OCI-LY1 (cell line): Measurements from ENCODE around the gene PYGO2.

Source experiments
- H2AFZ ChIP-seq: fragments of 200-600 bp; sonication (generic), shearing (Covaris generic); 2 replicates; pipeline ENCODE4 v1.6.0; 2014; ENCODE audit warnings: antibody characterized with exemption, mild to moderate bottlenecking, low read length
- H3F3A ChIP-seq: fragments of 200-600 bp; sonication (generic), shearing (Covaris generic); 2 replicates; pipeline ENCODE4 v1.6.0; 2014; ENCODE audit warnings: mild to moderate bottlenecking, antibody characterized with exemption, low read length, moderate library complexity; ENCODE audit not compliant: insufficient read depth
- H3K27ac ChIP-seq: fragments of 200-600 bp; sonication (generic); 2 replicates; pipeline ENCODE4 v1.5.1; 2014; ENCODE audit warnings: low read length, mixed run types, mild to moderate bottlenecking, low read depth; ENCODE audit not compliant: poor library complexity, severe bottlenecking
- H3K27me3 ChIP-seq: fragments of 200-600 bp; sonication (generic); 2 replicates; pipeline ENCODE4 v1.6.0; 2014; ENCODE audit warnings: antibody characterized with exemption, mild to moderate bottlenecking, low read length, moderate library complexity; ENCODE audit not compliant: insufficient read depth
- H3K36me3 ChIP-seq: fragments of 200-600 bp; sonication (generic); 2 replicates; pipeline ENCODE4 v1.6.1; 2014; ENCODE audit warnings: mild to moderate bottlenecking, antibody characterized with exemption, low read length, moderate library complexity, mixed read lengths; ENCODE audit not compliant: insufficient read depth
- H3K4me1 ChIP-seq: fragments of 200-600 bp; sonication (generic); 2 replicates; pipeline ENCODE4 v1.5.1; 2014; ENCODE audit warnings: mild to moderate bottlenecking, low read length, moderate library complexity; ENCODE audit not compliant: insufficient read depth, severe bottlenecking
- H3K4me2 ChIP-seq: fragments of 200-600 bp; sonication (generic), shearing (Covaris generic); 2 replicates; pipeline ENCODE4 v1.6.1; 2014; ENCODE audit warnings: low read length
- H3K4me3 ChIP-seq: fragments of 200-600 bp; sonication (generic); 2 replicates; pipeline ENCODE4 v1.5.1; 2014; ENCODE audit warnings: low read length, low read depth, mild to moderate bottlenecking, mixed read lengths; ENCODE audit not compliant: poor library complexity, severe bottlenecking
- H3K79me2 ChIP-seq: fragments of 200-600 bp; shearing (Covaris generic); 2 replicates; pipeline ENCODE4 v1.6.1; 2016; ENCODE audit warnings: mixed run types, low read length, mixed read lengths; ENCODE audit not compliant: insufficient read depth
- H3K9ac ChIP-seq: fragments of 200-600 bp; sonication (generic), shearing (Covaris generic); 2 replicates; pipeline ENCODE4 v1.6.1; 2014; ENCODE audit warnings: mild to moderate bottlenecking, low read length, mixed read lengths
- H3K9me2 ChIP-seq: fragments of 200-600 bp; sonication (generic), shearing (Covaris generic); 2 replicates; pipeline ENCODE4 v1.6.1; 2014; ENCODE audit warnings: low read depth, mild to moderate bottlenecking, low read length, mixed read lengths
- H3K9me3 ChIP-seq: fragments of 200-600 bp; shearing (Covaris generic); 2 replicates; pipeline ENCODE4 v1.6.1; 2014; ENCODE audit warnings: low read length, mixed read lengths
- H4K20me1 ChIP-seq: fragments of 200-600 bp; sonication (generic), shearing (Covaris generic); 2 replicates; pipeline ENCODE4 v1.6.0; 2016; ENCODE audit warnings: mild to moderate bottlenecking, low read length; ENCODE audit not compliant: insufficient read depth
- EZH2 ChIP-seq: fragments of 200-600 bp; sonication (generic), shearing (Covaris generic); IDR thresholded peaks from 2 replicates; pipeline ENCODE4 v1.8.0; 2017; ENCODE audit warnings: borderline replicate concordance, mixed run types, mild to moderate bottlenecking, antibody characterized with exemption, low read length, moderate library complexity, mixed read lengths
- TF ChIP-seq, protein P1 (sequence below): fragments of 200-600 bp; sonication (generic), shearing (Covaris generic); IDR thresholded peaks from 2 replicates; pipeline ENCODE4 v1.5.1; 2017; ENCODE audit warnings: mild to moderate bottlenecking, antibody characterized with exemption, low read length, moderate library complexity, mixed read lengths

Gene PYGO2

DNA sequence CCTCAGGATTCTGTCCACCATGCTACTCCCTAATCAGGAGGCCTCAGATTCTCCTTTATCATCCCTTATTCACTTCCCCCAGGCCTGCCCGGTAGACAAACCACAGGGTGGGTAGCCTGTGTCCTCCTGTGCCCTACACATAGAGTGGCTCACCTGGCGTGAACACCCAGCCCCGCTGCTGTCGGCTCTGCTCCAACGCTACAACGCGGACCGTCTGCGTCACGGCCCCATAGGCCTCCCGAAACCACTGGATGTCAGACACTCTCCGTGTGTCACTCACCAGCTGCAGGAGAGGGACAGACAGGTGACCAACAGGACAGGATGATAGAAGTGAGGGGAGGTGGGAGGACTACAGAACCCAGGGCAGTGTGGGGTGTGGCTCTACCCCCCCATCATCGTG is 35.4 kb downstream of the PYGO2 start:
- Histone ChIP-seq H2AFZ (no peak overlapping the region), H3K4me1 (no peaks in the 10 kb centered on the region), H4K20me1 (no peaks in the 10 kb centered on the region), H3K79me2 (no peaks in the 10 kb centered on the region), H3K4me2 (no peak overlapping the region), H3K36me3 (peaks cover 72% of the 10 kb centered on the region), H3K27ac (no peak overlapping the region), H3K9me2 (no peaks in the 10 kb centered on the region), H3K27me3 (no peaks in the 10 kb centered on the region), H3K9ac (no peak overlapping the region), H3K4me3 (no peak overlapping the region), H3K9me3 (no peaks in the 10 kb centered on the region), H3F3A (no peaks in the 10 kb centered on the region)
- no peak for TF ChIP-seq EZH2
- TF ChIP-seq, protein P1, sequence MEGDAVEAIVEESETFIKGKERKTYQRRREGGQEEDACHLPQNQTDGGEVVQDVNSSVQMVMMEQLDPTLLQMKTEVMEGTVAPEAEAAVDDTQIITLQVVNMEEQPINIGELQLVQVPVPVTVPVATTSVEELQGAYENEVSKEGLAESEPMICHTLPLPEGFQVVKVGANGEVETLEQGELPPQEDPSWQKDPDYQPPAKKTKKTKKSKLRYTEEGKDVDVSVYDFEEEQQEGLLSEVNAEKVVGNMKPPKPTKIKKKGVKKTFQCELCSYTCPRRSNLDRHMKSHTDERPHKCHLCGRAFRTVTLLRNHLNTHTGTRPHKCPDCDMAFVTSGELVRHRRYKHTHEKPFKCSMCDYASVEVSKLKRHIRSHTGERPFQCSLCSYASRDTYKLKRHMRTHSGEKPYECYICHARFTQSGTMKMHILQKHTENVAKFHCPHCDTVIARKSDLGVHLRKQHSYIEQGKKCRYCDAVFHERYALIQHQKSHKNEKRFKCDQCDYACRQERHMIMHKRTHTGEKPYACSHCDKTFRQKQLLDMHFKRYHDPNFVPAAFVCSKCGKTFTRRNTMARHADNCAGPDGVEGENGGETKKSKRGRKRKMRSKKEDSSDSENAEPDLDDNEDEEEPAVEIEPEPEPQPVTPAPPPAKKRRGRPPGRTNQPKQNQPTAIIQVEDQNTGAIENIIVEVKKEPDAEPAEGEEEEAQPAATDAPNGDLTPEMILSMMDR, result no peak

DNA sequence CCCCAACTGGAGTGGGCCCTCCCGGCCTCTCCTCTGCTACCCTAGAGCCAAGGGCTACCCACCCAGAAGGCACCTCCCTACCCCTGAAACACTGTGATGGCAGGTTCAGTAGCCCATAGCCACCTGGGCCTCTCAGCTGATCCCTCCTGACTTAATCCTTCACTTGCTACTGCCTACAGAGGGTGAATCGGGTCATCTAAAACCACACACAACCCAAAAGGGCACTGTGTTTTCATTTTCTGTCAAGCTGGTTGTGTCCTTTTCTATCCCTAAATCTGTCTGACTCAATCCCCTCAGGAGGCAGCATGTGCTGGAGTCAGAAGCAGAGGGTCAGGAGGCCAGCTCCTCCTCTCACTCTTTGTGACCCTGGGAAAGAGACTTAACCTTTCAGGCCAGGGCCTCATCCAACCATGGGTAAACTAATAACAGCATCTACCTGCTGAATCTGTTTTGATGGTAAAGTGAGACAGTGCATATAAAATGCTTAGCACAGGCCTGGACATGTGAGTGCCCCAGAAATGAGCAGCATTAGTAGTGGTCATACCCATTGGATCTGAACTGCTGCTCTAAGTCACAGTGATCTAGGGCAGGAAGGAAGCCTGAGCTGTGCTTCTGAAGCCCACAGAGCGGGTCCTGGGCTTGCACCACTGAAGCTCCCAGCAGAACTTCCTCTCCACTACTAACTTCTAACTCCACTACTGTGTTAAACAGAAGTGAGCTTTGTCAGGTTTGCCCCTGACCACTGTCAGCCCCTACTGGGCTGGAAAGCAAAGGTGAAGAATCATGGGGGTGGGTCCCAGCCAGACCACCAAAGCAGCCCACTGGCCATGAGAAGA is 36.0 kb downstream of the PYGO2 start:
- Histone ChIP-seq H3K4me3 (no peak overlapping the region), H3K27me3 (no peaks in the 10 kb centered on the region), H3K4me2 (no peak overlapping the region), H3K27ac (no peak overlapping the region), H3K79me2 (no peaks in the 10 kb centered on the region), H3K36me3 (peaks cover 72% of the 10 kb centered on the region), H3F3A (no peaks in the 10 kb centered on the region), H2AFZ (no peak overlapping the region), H3K9me2 (no peaks in the 10 kb centered on the region), H3K9ac (no peak overlapping the region), H3K4me1 (no peaks in the 10 kb centered on the region), H3K9me3 (no peaks in the 10 kb centered on the region), H4K20me1 (no peaks in the 10 kb centered on the region)
- TF ChIP-seq, protein P1, result no peak
- no peak for TF ChIP-seq EZH2

DNA sequence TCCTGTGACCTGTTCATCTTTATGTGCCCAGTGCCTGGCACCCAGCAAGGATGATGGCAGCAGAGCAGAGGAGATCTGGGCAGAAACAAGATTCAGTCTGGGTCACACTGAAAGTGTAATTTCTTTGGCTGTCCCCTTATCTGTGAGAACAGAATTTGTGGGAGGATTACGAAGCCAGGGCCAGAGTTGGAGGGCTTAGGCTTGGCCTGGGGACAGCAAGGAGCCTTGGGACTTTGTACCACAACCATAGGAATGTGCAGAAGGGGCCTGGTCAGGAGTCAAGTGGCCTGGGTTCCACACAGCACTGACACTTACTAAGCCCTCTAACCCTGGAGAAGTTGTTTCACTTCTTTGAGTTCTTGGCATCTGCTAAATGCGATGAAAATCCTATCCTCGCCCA is 37.9 kb downstream of the PYGO2 start:
- Histone ChIP-seq H3K27me3 (no peaks in the 10 kb centered on the region), H3K4me1 (no peaks in the 10 kb centered on the region), H4K20me1 (no peaks in the 10 kb centered on the region), H3K9ac (no peak overlapping the region), H3K4me3 (no peak overlapping the region), H3F3A (no peaks in the 10 kb centered on the region), H2AFZ (no peak overlapping the region), H3K4me2 (no peak overlapping the region), H3K36me3 (peaks cover 68% of the 10 kb centered on the region), H3K79me2 (no peaks in the 10 kb centered on the region), H3K27ac (no peak overlapping the region), H3K9me2 (no peaks in the 10 kb centered on the region), H3K9me3 (no peaks in the 10 kb centered on the region)
- TF ChIP-seq, protein P1, result no peak
- no peak for TF ChIP-seq EZH2
